HG02852 (cell line): ENCODE data around the gene SUSD5.

Source experiments
- ATAC-seq: cut with Tn5 transposase; IDR thresholded peaks from one replicate; pipeline ENCODE4 v1.9.1; 2021; ENCODE audit warnings: mild to moderate bottlenecking, moderate library complexity; ENCODE audit not compliant: unreplicated experiment

SUSD5 gene

GRCh38 chr3:33218446-33219174 is at the start of gene SUSD5:
TSS of gene SUSD5 (minus strand) at chr3:33218810. CDS start at chr3:33218797, 13 bp downstream.
- no peak for ATAC-seq

- ATAC-seq, result no peak
Measured at GRCh38 chr3:33260104-33260503, 41.5 kb upstream of the SUSD5 start.

- no peak for ATAC-seq
Measured at GRCh38 chr3:33256249-33256648, 37.6 kb upstream of the SUSD5 start.

- no peak for ATAC-seq
Measured at GRCh38 chr3:33250712-33251111, 32.1 kb upstream of the SUSD5 start.

GRCh38 chr3:33246786-33247185 is 28.2 kb upstream of the SUSD5 start:
- ATAC-seq, result no peak

GRCh38 chr3:33240261-33240660 is 21.7 kb upstream of the SUSD5 start:
- no peak for ATAC-seq

GRCh38 chr3:33238923-33239322 is 20.3 kb upstream of the SUSD5 start:
- ATAC-seq, result no peak

GRCh38 chr3:33237439-33237838 is 18.8 kb upstream of the SUSD5 start:
- ATAC-seq, result no peak

GRCh38 chr3:33236005-33236404 is 17.4 kb upstream of the SUSD5 start:
- no peak for ATAC-seq

- ATAC-seq, result no peak
Measured at GRCh38 chr3:33233884-33234283, 15.3 kb upstream of the SUSD5 start.

- no peak for ATAC-seq
Measured at GRCh38 chr3:33231756-33232465, 13.3 kb upstream of the SUSD5 start.

- ATAC-seq, result no peak
Measured at GRCh38 chr3:33229947-33230346, 11.3 kb upstream of the SUSD5 start.

GRCh38 chr3:33229066-33229465 is 10.5 kb upstream of the SUSD5 start:
- no peak for ATAC-seq

- no peak for ATAC-seq
Measured at GRCh38 chr3:33221241-33221640, 2.6 kb upstream of the SUSD5 start.

- no peak for ATAC-seq
Measured at GRCh38 chr3:33219175-33219487, 521 bp upstream of the SUSD5 start.

GRCh38 chr3:33217866-33218445 is 654 bp downstream of the SUSD5 start:
- no peak for ATAC-seq

GRCh38 chr3:33215739-33216138 is 2.9 kb downstream of the SUSD5 start:
- ATAC-seq, result no peak

- ATAC-seq, result no peak
Measured at GRCh38 chr3:33212406-33212805, 6.2 kb downstream of the SUSD5 start.

- ATAC-seq, result no peak
Measured at GRCh38 chr3:33211444-33211843, 7.2 kb downstream of the SUSD5 start.

- no peak for ATAC-seq
Measured at GRCh38 chr3:33209357-33209756, 9.3 kb downstream of the SUSD5 start.

GRCh38 chr3:33202711-33203457 is 15.7 kb downstream of the SUSD5 start:
- ATAC-seq, result no peak

- ATAC-seq, result no peak
Measured at GRCh38 chr3:33201195-33201594, 17.4 kb downstream of the SUSD5 start.
